HUES64 (cell line): ENCODE measurements around the gene ABCC1.

Experiments
- H3K27ac ChIP-seq: 2 replicates; pipeline ENCODE4 v1.7.0; 2013; ENCODE audit warnings: low read depth, low read length, inconsistent platforms
- H3K27me3 ChIP-seq: 2 replicates; pipeline ENCODE4 v1.6.1; 2013; ENCODE audit warnings: mild to moderate bottlenecking, low read length; ENCODE audit not compliant: insufficient read depth
- H3K36me3 ChIP-seq: 2 replicates; pipeline ENCODE4 v1.6.1; 2013; ENCODE audit warnings: mild to moderate bottlenecking, low read length; ENCODE audit not compliant: insufficient read depth
- H3K4me1 ChIP-seq: 2 replicates; pipeline ENCODE4 v1.6.1; 2013; ENCODE audit warnings: mild to moderate bottlenecking, low read length, moderate library complexity; ENCODE audit not compliant: insufficient read depth
- H3K4me3 ChIP-seq: 2 replicates; pipeline ENCODE4 v1.5.1; 2013; ENCODE audit warnings: mild to moderate bottlenecking, low read length, moderate library complexity
- H3K9ac ChIP-seq: 2 replicates; pipeline ENCODE4 v1.6.1; 2013; ENCODE audit warnings: mild to moderate bottlenecking, low read depth, low read length
- H3K9me3 ChIP-seq: 2 replicates; pipeline ENCODE4 v1.6.1; 2013; ENCODE audit warnings: low read depth, low read length; ENCODE audit not compliant: insufficient read depth
- WGBS: fragments of 150-250, 120-280 bp; methylation state at CpG from one replicate; pipeline ENCODE4 v1.1.7; 2013; ENCODE audit warnings: missing lambda C conversion rate; 5-methylcytosine and 5-hydroxymethylcytosine counted together

ABCC1 gene

GRCh38 chr16:16021988-16022682 lies 72.7 kb downstream of the ABCC1 start:
- 66% methylated on average over 10 of the region's 10 CpGs for WGBS
- Histone ChIP-seq H3K9ac (peak overlapping the region; percentile 20; the same call in 1 of the 2 replicates), H3K4me3 (no peak overlapping the region), H3K9me3 (no peaks in the 10 kb centered on the region), H3K27me3 (no peaks in the 10 kb centered on the region), H3K27ac (peak overlapping the region; percentile 59), H3K36me3 (peaks cover 49% of the 10 kb centered on the region), H3K4me1 (peaks cover 8% of the 10 kb centered on the region; the same call in 1 of the 2 replicates)

- Histone ChIP-seq H3K9ac (peak overlapping the region; percentile 18; the same call in 1 of the 2 replicates), H3K36me3 (peaks cover 44% of the 10 kb centered on the region), H3K27me3 (no peaks in the 10 kb centered on the region), H3K4me3 (no peak overlapping the region), H3K9me3 (no peaks in the 10 kb centered on the region), H3K4me1 (peaks cover 9% of the 10 kb centered on the region; the same call in 1 of the 2 replicates), H3K27ac (peak overlapping the region; percentile 41; the same call in 1 of the 2 replicates)
- 89% methylated on average over 4 of the region's 5 CpGs for WGBS
Observed at GRCh38 chr16:16022683-16023064, 73.3 kb downstream of the ABCC1 start.

- H3K9ac ChIP-seq: no peak overlapping the region
- peaks cover 15% of the 10 kb centered on the region; the same call in 1 of the 2 replicates for H3K4me1 ChIP-seq
- H3K4me3 ChIP-seq: no peak overlapping the region
- H3K36me3 ChIP-seq: peaks cover 31% of the 10 kb centered on the region
- WGBS: 88% methylated on average over 11 of the region's 11 CpGs
- no peaks in the 10 kb centered on the region for H3K27me3 ChIP-seq
- no peak overlapping the region for H3K27ac ChIP-seq
- H3K9me3 ChIP-seq: no peaks in the 10 kb centered on the region
Observed at GRCh38 chr16:16025214-16025968, 76.0 kb downstream of the ABCC1 start.

- Histone ChIP-seq H3K27ac (peak overlapping the region; percentile 10; the same call in 1 of the 2 replicates), H3K4me3 (no peak overlapping the region), H3K9me3 (no peaks in the 10 kb centered on the region), H3K36me3 (peaks cover 28% of the 10 kb centered on the region), H3K27me3 (no peaks in the 10 kb centered on the region), H3K9ac (peak overlapping the region; percentile 43; the same call in 1 of the 2 replicates), H3K4me1 (peaks cover 7% of the 10 kb centered on the region; the same call in 1 of the 2 replicates)
- 77% methylated on average over 11 of the region's 11 CpGs for WGBS
Observed at GRCh38 chr16:16027728-16028310, 78.4 kb downstream of the ABCC1 start.

GRCh38 chr16:16028311-16028999 lies 79.0 kb downstream of the ABCC1 start:
- Histone ChIP-seq H3K4me1 (peaks cover 7% of the 10 kb centered on the region; the same call in 1 of the 2 replicates), H3K36me3 (peaks cover 31% of the 10 kb centered on the region), H3K27me3 (no peaks in the 10 kb centered on the region), H3K4me3 (no peak overlapping the region), H3K27ac (no peak overlapping the region; the same call in 1 of the 2 replicates), H3K9me3 (no peaks in the 10 kb centered on the region), H3K9ac (peak overlapping the region; percentile 43; the same call in 1 of the 2 replicates)
- WGBS: 91% methylated on average over 19 of the region's 19 CpGs

GRCh38 chr16:16029431-16030011 lies 80.1 kb downstream of the ABCC1 start:
- WGBS: 97% methylated on average over 5 of the region's 5 CpGs
- no peaks in the 10 kb centered on the region for H3K27me3 ChIP-seq

GRCh38 chr16:16030449-16030848 lies 81.0 kb downstream of the ABCC1 start:
- no peak overlapping the region for H3K27ac ChIP-seq
- peaks cover 45% of the 10 kb centered on the region for H3K36me3 ChIP-seq
- 98% methylated on average over 8 of the region's 8 CpGs for WGBS

More at GRCh38 chr16:16029431-16030011, 80.1 kb downstream of the ABCC1 start:
- H3K4me1 ChIP-seq: peaks cover 7% of the 10 kb centered on the region; the same call in 1 of the 2 replicates
- no peaks in the 10 kb centered on the region for H3K9me3 ChIP-seq
- H3K27ac ChIP-seq: no peak overlapping the region
- no peak overlapping the region for H3K9ac ChIP-seq
- no peak overlapping the region for H3K4me3 ChIP-seq
- peaks cover 36% of the 10 kb centered on the region for H3K36me3 ChIP-seq

GRCh38 chr16:16031401-16031800 lies 82.0 kb downstream of the ABCC1 start:
- Histone ChIP-seq H3K9ac (no peak overlapping the region), H3K4me3 (no peak overlapping the region), H3K9me3 (no peaks in the 10 kb centered on the region), H3K27ac (no peak overlapping the region), H3K27me3 (no peaks in the 10 kb centered on the region), H3K4me1 (peaks cover 7% of the 10 kb centered on the region; the same call in 1 of the 2 replicates), H3K36me3 (peaks cover 55% of the 10 kb centered on the region)
- 94% methylated on average over 6 of the region's 6 CpGs for WGBS

More at GRCh38 chr16:16030449-16030848, 81.0 kb downstream of the ABCC1 start:
- Histone ChIP-seq H3K27me3 (no peaks in the 10 kb centered on the region), H3K9me3 (no peaks in the 10 kb centered on the region), H3K4me1 (peaks cover 7% of the 10 kb centered on the region; the same call in 1 of the 2 replicates), H3K4me3 (no peak overlapping the region), H3K9ac (no peak overlapping the region)

GRCh38 chr16:16032271-16032979 lies 83.0 kb downstream of the ABCC1 start:
- H3K9ac ChIP-seq: no peak overlapping the region
- 76% methylated on average over 5 of the region's 5 CpGs for WGBS
- peaks cover 65% of the 10 kb centered on the region for H3K36me3 ChIP-seq
- H3K27ac ChIP-seq: no peak overlapping the region
- peaks cover 7% of the 10 kb centered on the region; the same call in 1 of the 2 replicates for H3K4me1 ChIP-seq
- no peak overlapping the region for H3K4me3 ChIP-seq
- no peaks in the 10 kb centered on the region for H3K9me3 ChIP-seq
- H3K27me3 ChIP-seq: no peaks in the 10 kb centered on the region

- Histone ChIP-seq H3K36me3 (peaks cover 73% of the 10 kb centered on the region), H3K4me3 (no peak overlapping the region), H3K9ac (no peak overlapping the region), H3K4me1 (no peaks in the 10 kb centered on the region), H3K27ac (no peak overlapping the region), H3K9me3 (no peaks in the 10 kb centered on the region), H3K27me3 (no peaks in the 10 kb centered on the region)
- WGBS: 77% methylated on average over 9 of the region's 9 CpGs
Observed at GRCh38 chr16:16033208-16033717, 83.8 kb downstream of the ABCC1 start.
